ENCODE data around the gene LEFTY1. TPM values are rescaled to one million over a fixed set of nuclear protein-coding genes. Genes with fewer than 3 reads are reported as not detected.

LEFTY1 gene
- total and polyA plus RNA-seq, 9 donors, result 0.43 to 5.1 (median 2.0) TPM

DNA sequence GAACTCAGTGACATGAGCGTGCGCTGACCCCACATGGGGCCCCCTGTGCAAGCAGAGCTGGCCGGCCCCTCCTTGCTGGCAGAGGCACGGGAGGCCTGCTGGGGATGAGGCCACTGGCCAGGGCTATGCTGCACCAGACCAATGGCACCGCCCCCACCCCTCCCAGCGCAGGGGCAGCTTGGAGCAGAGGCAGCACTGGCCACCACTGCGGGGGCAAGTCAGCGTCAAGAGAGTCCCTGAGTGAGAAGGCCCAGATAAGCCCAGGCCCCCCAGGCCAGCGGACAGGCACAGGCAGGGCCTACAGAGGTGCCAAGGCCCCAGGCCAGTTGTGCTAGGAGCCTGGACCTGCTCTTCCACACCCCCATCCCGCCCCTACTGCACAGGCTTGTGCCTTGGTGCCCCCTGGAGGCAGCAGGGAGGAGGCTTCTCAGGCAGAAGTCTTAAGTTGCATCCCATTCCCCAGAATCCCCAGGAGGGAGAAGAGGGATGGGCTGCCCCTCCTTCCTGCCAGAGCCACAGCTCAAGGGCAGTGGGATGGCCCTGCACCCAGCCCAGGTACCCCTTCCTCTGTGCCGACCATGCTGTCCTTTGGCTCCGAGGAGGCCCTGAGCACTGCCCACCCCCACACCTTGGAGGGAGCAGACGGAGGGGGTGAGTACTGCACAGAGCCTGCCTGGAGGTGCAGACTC is 43.2 kb downstream of the LEFTY1 start:
- peak; percentile 82 to 87 (median 85) for DNase-seq
- no peaks in the 10 kb centered on the region for H3K9me3 ChIP-seq
- H3K36me3 ChIP-seq, result no peaks in the 10 kb centered on the region
- peaks cover 12% of the 10 kb centered on the region for H3K4me1 ChIP-seq (ENCODE audit: insufficient read depth)
- WGBS, 3 donors, result 44 to 56% (median 51%) methylated on average over 8 to 13 of the region's 13 CpGs
- no peaks in the 10 kb centered on the region for H3K27me3 ChIP-seq
- peak overlapping the region; percentile 9 to 50 for H3K27ac ChIP-seq
- intact Hi-C loops (cut with DNase I), result loop anchor here in 3 of 4 donors (5.0 to 10.0 kb wide), 4 partner anchors 33 to 371 kb away; partner anchors contain the start of genes SRP9 (in 2 of the 3) and EPHX1 (in 1 of the 3)
- TF ChIP-seq, protein P1, sequence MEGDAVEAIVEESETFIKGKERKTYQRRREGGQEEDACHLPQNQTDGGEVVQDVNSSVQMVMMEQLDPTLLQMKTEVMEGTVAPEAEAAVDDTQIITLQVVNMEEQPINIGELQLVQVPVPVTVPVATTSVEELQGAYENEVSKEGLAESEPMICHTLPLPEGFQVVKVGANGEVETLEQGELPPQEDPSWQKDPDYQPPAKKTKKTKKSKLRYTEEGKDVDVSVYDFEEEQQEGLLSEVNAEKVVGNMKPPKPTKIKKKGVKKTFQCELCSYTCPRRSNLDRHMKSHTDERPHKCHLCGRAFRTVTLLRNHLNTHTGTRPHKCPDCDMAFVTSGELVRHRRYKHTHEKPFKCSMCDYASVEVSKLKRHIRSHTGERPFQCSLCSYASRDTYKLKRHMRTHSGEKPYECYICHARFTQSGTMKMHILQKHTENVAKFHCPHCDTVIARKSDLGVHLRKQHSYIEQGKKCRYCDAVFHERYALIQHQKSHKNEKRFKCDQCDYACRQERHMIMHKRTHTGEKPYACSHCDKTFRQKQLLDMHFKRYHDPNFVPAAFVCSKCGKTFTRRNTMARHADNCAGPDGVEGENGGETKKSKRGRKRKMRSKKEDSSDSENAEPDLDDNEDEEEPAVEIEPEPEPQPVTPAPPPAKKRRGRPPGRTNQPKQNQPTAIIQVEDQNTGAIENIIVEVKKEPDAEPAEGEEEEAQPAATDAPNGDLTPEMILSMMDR (IDR thresholded peaks at IDR 0.05), result peak; percentile 74 to 87 (median 84)
- TF ChIP-seq POLR2A (IDR thresholded peaks at IDR 0.05) (peak; percentile 13), EP300 (IDR thresholded peaks at IDR 0.05) (no peak)
- H3K4me3 ChIP-seq, result no peak overlapping the region

DNA sequence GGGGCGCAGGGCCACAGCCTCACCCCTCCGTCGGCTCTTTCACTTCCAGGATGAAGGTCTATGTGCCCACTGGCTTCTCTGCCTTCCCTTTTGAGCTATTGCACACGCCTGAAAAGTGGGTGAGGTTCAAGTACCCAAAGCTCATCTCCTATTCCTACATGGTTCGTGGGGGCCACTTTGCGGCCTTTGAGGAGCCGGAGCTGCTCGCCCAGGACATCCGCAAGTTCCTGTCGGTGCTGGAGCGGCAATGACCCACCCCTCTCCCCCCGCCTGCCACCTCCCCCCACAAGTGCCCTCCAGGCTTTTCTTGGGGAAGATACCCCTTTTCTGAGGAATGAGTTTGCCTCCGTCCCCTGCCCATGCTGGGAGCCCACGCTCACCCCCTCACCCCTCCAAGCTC is 43.8 kb downstream of the LEFTY1 start:
- Histone ChIP-seq H3K36me3 (no peaks in the 10 kb centered on the region), H3K27me3 (no peaks in the 10 kb centered on the region), H3K4me3 (no peak overlapping the region), H3K27ac (peak overlapping the region in 1 of 2 donors; percentile 50), H3K4me1 (ENCODE audit: insufficient read depth) (peaks cover 12% of the 10 kb centered on the region), H3K9me3 (no peaks in the 10 kb centered on the region)
- intact Hi-C loops (cut with DNase I), result loop anchor here in 3 of 4 donors (5.0 to 10.0 kb wide), 4 partner anchors 33 to 370 kb away; partner anchors contain the start of genes SRP9 (in 2 of the 3) and EPHX1 (in 1 of the 3)
- no peak for DNase-seq
- WGBS, 3 donors, result 82 to 86% (median 86%) methylated on average over 14 of the region's 14 CpGs
- no peak for TF ChIP-seq POLR2A (IDR thresholded peaks at IDR 0.05)
- TF ChIP-seq, protein P1 (IDR thresholded peaks at IDR 0.05), result no peak
- TF ChIP-seq EP300 (IDR thresholded peaks at IDR 0.05), result no peak

DNA sequence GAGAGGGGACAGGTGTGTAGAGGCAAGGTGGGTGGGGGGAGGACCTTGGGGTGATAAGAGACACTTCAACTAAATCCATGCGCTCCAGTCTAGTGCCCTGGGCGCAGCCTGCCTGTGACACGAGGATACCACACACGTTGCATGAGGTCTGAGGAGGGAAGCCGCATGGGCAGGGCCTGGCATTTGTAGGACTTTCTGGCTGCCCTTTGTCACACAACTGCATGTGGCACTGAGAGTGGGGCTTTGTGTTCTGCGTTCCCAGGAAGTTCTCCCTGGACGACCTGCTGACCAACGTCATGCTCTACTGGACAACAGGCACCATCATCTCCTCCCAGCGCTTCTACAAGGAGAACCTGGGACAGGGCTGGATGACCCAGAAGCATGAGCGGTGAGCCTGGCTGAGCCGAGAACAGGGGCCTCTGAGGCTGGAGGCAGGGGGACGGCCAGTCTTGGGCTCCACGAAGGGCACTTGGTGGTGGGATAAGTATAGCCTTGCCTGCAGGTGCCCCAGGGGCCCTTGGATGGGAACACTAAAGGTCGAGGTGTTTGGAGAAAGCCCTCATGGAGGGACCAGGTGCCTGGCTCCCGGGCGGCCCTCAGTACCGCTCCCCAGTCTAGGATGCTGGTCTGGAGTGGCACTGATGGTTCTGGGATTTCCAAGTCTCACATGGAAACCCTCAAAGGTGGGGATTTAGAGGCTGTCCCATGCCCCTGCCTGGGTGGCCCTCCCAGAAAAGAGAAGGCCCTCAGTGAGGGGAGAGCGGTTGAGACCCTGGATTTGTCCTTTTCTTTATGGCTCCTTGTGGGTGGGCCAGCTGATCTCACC is 44.5 kb downstream of the LEFTY1 start:
- intact Hi-C loops (cut with DNase I), result loop anchor here in 3 of 4 donors (5.0 to 10.0 kb wide), 4 partner anchors 32 to 370 kb away; partner anchors contain the start of genes SRP9 (in 3 of the 3) and EPHX1 (in 1 of the 3)

DNA sequence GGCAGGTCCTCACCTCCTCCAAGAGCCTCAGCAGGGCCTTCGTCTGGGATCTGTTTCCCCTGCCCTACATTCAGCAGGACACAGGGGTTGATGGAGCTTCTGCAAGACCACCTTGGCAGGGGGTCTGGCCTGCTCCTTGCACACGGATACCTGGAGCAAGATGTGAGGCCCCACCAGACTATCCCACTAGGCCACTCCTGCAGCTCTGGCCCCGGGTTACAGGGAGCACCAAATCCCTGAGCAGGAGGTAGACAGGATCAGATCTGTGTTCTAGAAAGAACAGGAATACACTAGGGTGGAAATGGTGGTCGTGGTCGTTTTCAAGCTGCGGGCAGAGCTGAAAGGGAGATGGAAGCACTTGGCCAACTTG is 45.5 kb downstream of the LEFTY1 start:
- no peaks in the 10 kb centered on the region for H3K27me3 ChIP-seq
- 71 to 83% (median 73%) methylated on average over 6 of the region's 6 CpGs for WGBS, 3 donors
- H3K9me3 ChIP-seq, result no peaks in the 10 kb centered on the region
- no peak overlapping the region for H3K27ac ChIP-seq
- no peak overlapping the region for H3K4me3 ChIP-seq
- H3K4me1 ChIP-seq (ENCODE audit: insufficient read depth), result peaks cover 5% of the 10 kb centered on the region
- intact Hi-C loops (cut with DNase I), result loop anchor here in 2 of 4 donors (5.0 to 10.0 kb wide), 2 partner anchors 66 to 369 kb away; partner anchors contain the start of gene SRP9 (in 1 of the 2)
- DNase-seq, result no peak
- TF ChIP-seq POLR2A (IDR thresholded peaks at IDR 0.05) (no peak), EP300 (IDR thresholded peaks at IDR 0.05) (no peak)
- no peaks in the 10 kb centered on the region for H3K36me3 ChIP-seq

More for the DNA sequence above, 44.5 kb downstream of the LEFTY1 start:
- H3K4me1 ChIP-seq (ENCODE audit: insufficient read depth), result peaks cover 9% of the 10 kb centered on the region
- no peak overlapping the region for H3K4me3 ChIP-seq
- H3K9me3 ChIP-seq, result no peaks in the 10 kb centered on the region
- TF ChIP-seq EP300 (IDR thresholded peaks at IDR 0.05), result no peak
- TF ChIP-seq, protein P1 (IDR thresholded peaks at IDR 0.05), result no peak
- TF ChIP-seq POLR2A (IDR thresholded peaks at IDR 0.05), result no peak
- WGBS, 3 donors, result 81 to 88% (median 84%) methylated on average over 18 of the region's 18 CpGs
- no peak for DNase-seq
- no peaks in the 10 kb centered on the region for H3K27me3 ChIP-seq
- H3K36me3 ChIP-seq, result no peaks in the 10 kb centered on the region
- H3K27ac ChIP-seq, result no peak overlapping the region
